Measurements from ENCODE around the gene MAML3.

The MAML3 gene

GRCh38 chr4:139785356-139785755 lies 368.6 kb downstream of the MAML3 start:
- ChIA-PET POLR2A (no interaction called here), CTCF (interaction anchor here (0.7 to 1.2 kb wide), 4 partner anchors 16 to 535 kb away, joined by 3 to 5 read pairs (median 4); no protein-coding TSS in a partner anchor)
- no peak for TF ChIP-seq PKNOX1 (IDR thresholded peaks at IDR 0.05)
- no peak for TF ChIP-seq FOXA1 (IDR thresholded peaks at IDR 0.05)
- TF ChIP-seq ARNT (IDR thresholded peaks at IDR 0.05): no peak
- no peak for TF ChIP-seq FOXM1 (IDR thresholded peaks at IDR 0.05; ENCODE audit: borderline replicate concordance)
- no peak for DNase-seq (ENCODE audit: extremely low spot score)

DNA sequence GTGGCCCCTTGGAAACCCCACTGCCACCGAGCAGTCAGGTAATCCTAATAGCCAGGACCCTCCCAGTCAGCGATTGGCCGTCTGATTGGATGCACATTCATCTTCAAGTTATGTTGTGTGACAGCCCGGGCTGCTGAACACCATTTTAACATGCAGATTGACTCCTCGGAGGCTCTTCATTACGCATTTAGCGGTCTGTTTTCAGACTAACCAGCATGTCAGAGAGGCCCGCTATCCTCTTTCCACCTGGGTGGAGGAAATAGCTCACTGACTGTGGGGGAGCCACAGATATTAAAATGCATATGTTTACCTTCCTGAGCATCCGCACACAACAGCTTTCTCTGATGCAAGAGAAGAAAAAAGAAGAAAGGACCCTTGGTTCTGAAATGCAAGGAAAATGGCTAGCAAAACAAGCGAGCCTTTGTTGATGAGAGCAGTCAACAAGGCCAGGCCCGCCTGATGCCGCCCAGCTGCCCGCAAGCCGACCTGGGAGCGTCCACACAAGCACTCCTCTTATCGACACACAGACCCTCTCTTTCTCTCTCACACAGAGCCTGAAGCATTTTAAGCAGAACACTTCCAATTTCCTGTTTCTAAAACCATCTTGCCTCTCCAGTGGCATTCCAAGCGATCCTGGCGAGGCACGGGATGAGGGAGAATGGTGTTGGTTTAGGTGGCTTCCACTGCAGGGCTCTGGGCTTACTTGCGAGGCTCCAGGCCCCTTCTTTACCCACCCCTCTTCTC lies 370.1 kb downstream of the MAML3 start:
- DNase-seq (ENCODE audit: extremely low spot score): no peak
- no peak for TF ChIP-seq PKNOX1 (IDR thresholded peaks at IDR 0.05)
- no peak for TF ChIP-seq ELF4 (IDR thresholded peaks at IDR 0.05)
- TF ChIP-seq FOXK2 (IDR thresholded peaks at IDR 0.05): no peak
- TF ChIP-seq L3MBTL2 (conservative IDR thresholded peaks at IDR 0.05): no peak
- TF ChIP-seq FOXA1 (IDR thresholded peaks at IDR 0.05): no peak
- no peak for TF ChIP-seq NFRKB (IDR thresholded peaks at IDR 0.05)
- TF ChIP-seq CTBP1 (IDR thresholded peaks at IDR 0.05; ENCODE audit: borderline replicate concordance): no peak
- TF ChIP-seq BHLHE40 (IDR thresholded peaks at IDR 0.05; ENCODE audit: borderline replicate concordance): no peak
- ChIA-PET CTCF (no interaction called here), POLR2A (interaction anchor here (1.2 kb wide), 1 partner anchor 9 kb away, joined by 3 read pairs; no protein-coding TSS in a partner anchor)

GRCh38 chr4:139782926-139783522 lies 371.0 kb downstream of the MAML3 start:
- ChIA-PET CTCF (interaction anchor here (1.6 kb wide), 1 partner anchor 20 kb away, joined by 3 read pairs; no protein-coding TSS in a partner anchor), POLR2A (interaction anchor here (1.2 kb wide), 1 partner anchor 8 kb away, joined by 3 read pairs; no protein-coding TSS in a partner anchor)
- no peak for DNase-seq (ENCODE audit: extremely low spot score)
- TF ChIP-seq PKNOX1 (IDR thresholded peaks at IDR 0.05): no peak
- TF ChIP-seq NFRKB (IDR thresholded peaks at IDR 0.05): no peak
- TF ChIP-seq BHLHE40 (IDR thresholded peaks at IDR 0.05; ENCODE audit: borderline replicate concordance): no peak
- TF ChIP-seq TARDBP (IDR thresholded peaks at IDR 0.05): no peak
- TF ChIP-seq LEF1 (IDR thresholded peaks at IDR 0.05; ENCODE audit: borderline replicate concordance): no peak
- no peak for TF ChIP-seq SUZ12 (IDR thresholded peaks at IDR 0.05)

GRCh38 chr4:139781066-139781465 lies 372.9 kb downstream of the MAML3 start:
- TF ChIP-seq ARNT (IDR thresholded peaks at IDR 0.05) (no peak), FOXA1 (IDR thresholded peaks at IDR 0.05) (no peak), TARDBP (IDR thresholded peaks at IDR 0.05) (no peak), LEF1 (IDR thresholded peaks at IDR 0.05; ENCODE audit: borderline replicate concordance) (no peak), BHLHE40 (IDR thresholded peaks at IDR 0.05; ENCODE audit: borderline replicate concordance) (no peak), ELF4 (IDR thresholded peaks at IDR 0.05) (no peak), SP1 (IDR thresholded peaks at IDR 0.05) (no peak), SUZ12 (IDR thresholded peaks at IDR 0.05) (no peak), FOXM1 (IDR thresholded peaks at IDR 0.05; ENCODE audit: borderline replicate concordance) (no peak), FOXK2 (IDR thresholded peaks at IDR 0.05) (no peak), CTBP1 (IDR thresholded peaks at IDR 0.05; ENCODE audit: borderline replicate concordance) (no peak), L3MBTL2 (conservative IDR thresholded peaks at IDR 0.05) (no peak), HDGF (IDR thresholded peaks at IDR 0.05; ENCODE audit: borderline replicate concordance) (no peak)
- DNase-seq (ENCODE audit: extremely low spot score): no peak
- ChIA-PET CTCF (interaction anchor here (0.7 kb wide), 1 partner anchor 11 kb away, joined by 3 read pairs; no protein-coding TSS in a partner anchor), POLR2A (no interaction called here)

DNA sequence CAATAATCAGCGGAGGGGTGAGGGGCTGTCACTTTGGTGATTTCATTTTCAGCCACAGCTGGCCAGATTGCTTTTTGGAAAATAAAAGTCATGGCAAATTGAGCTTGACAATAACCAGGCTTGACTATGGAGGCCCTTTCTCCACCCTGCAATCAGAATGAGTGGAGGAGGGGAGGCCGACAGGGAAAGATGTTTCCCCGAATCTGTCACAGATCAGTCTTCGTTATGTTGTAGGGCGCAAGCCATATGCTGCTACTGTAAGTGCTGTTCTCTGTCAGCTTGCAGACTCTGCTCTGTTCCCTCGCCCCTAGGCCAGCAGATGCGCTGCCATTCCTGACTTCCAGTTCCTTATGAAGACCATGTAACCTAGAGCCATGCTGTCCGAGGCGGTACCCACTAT lies 374.3 kb downstream of the MAML3 start:
- DNase-seq (ENCODE audit: extremely low spot score): no peak
- TF ChIP-seq HDGF (IDR thresholded peaks at IDR 0.05; ENCODE audit: borderline replicate concordance) (no peak), ELF4 (IDR thresholded peaks at IDR 0.05) (no peak), LEF1 (IDR thresholded peaks at IDR 0.05; ENCODE audit: borderline replicate concordance) (no peak), FOXK2 (IDR thresholded peaks at IDR 0.05) (no peak), FOXA1 (IDR thresholded peaks at IDR 0.05) (no peak), L3MBTL2 (conservative IDR thresholded peaks at IDR 0.05) (no peak)
- ChIA-PET CTCF (no interaction called here), POLR2A (no interaction called here)

- no peak for TF ChIP-seq HDGF (IDR thresholded peaks at IDR 0.05; ENCODE audit: borderline replicate concordance)
- TF ChIP-seq NFRKB (IDR thresholded peaks at IDR 0.05): no peak
- no peak for TF ChIP-seq SP1 (IDR thresholded peaks at IDR 0.05)
- no peak for TF ChIP-seq FOXK2 (IDR thresholded peaks at IDR 0.05)
- TF ChIP-seq ELF4 (IDR thresholded peaks at IDR 0.05): no peak
- TF ChIP-seq ARNT (IDR thresholded peaks at IDR 0.05): no peak
- TF ChIP-seq FOXA1 (IDR thresholded peaks at IDR 0.05): no peak
- TF ChIP-seq L3MBTL2 (conservative IDR thresholded peaks at IDR 0.05): no peak
- TF ChIP-seq BHLHE40 (IDR thresholded peaks at IDR 0.05; ENCODE audit: borderline replicate concordance): no peak
- TF ChIP-seq LEF1 (IDR thresholded peaks at IDR 0.05; ENCODE audit: borderline replicate concordance): no peak
- no peak for TF ChIP-seq TARDBP (IDR thresholded peaks at IDR 0.05)
- no peak for TF ChIP-seq SUZ12 (IDR thresholded peaks at IDR 0.05)
- no peak for TF ChIP-seq PKNOX1 (IDR thresholded peaks at IDR 0.05)
- TF ChIP-seq ZNF384 (IDR thresholded peaks at IDR 0.05): no peak
- TF ChIP-seq FOXM1 (IDR thresholded peaks at IDR 0.05; ENCODE audit: borderline replicate concordance): no peak
- TF ChIP-seq CTBP1 (IDR thresholded peaks at IDR 0.05; ENCODE audit: borderline replicate concordance): no peak
- ChIA-PET CTCF (no interaction called here), POLR2A (no interaction called here)
- DNase-seq (ENCODE audit: extremely low spot score): no peak
Measured at GRCh38 chr4:139777757-139778156, 376.2 kb downstream of the MAML3 start.
